Ovary (tissue), 9 donors: ENCODE data around the gene IL17RE. TPM values are rescaled to one million over a fixed set of nuclear protein-coding genes. Genes with fewer than 3 reads are reported as not detected.

Experiments
- DNase-seq, 5 donors: peaks; one replicate each; pipeline ENCODE4 v3.0.0-alpha.2; 2019 to 2020
- H3K27ac ChIP-seq, 2 donors: fragments of 200-600 bp; one replicate each; pipeline versions ENCODE4 v1.5.1 to v1.8.0; 2019 to 2022
- H3K27me3 ChIP-seq: fragments of 200-600 bp; one replicate; pipeline ENCODE4 v1.8.0; 2022
- H3K36me3 ChIP-seq: fragments of 200-600 bp; sonication (generic); one replicate; pipeline ENCODE4 v1.5.1; 2019
- H3K4me1 ChIP-seq: one replicate; pipeline ENCODE4 v1.8.1; 2013; ENCODE audit warnings: mild to moderate bottlenecking, moderate library complexity; ENCODE audit not compliant: insufficient read depth
- H3K4me3 ChIP-seq: fragments of 200-600 bp; sonication (generic); one replicate; pipeline ENCODE4 v1.5.1; 2017
- H3K9me3 ChIP-seq, 2 donors: fragments of 200-600 bp in 1 of 2; sonication (generic) in 1 of 2; one replicate each; pipeline versions ENCODE4 v1.5.1 to v1.8.1; 2013 to 2019; ENCODE audit warnings: mild to moderate bottlenecking in 1 of 2, moderate library complexity in 1 of 2
- CTCF ChIP-seq, 3 donors: fragments of 450-650 bp in 2 of 3; fragments of 200-600 bp in 1 of 3; IDR thresholded peaks; one replicate each; pipeline versions ENCODE4 v1.5.1 to v1.8.0; 2016 to 2022; ENCODE audit warnings: antibody characterized with exemption in 3 of 3, mild to moderate bottlenecking in 1 of 3
- EP300 ChIP-seq: sonication (generic); formaldehyde crosslinking; IDR thresholded peaks from one replicate; pipeline ENCODE4 v1.6.1; 2017; ENCODE audit warnings: antibody characterized with exemption
- POLR2A ChIP-seq: fragments of 450-650 bp; IDR thresholded peaks from one replicate; pipeline ENCODE4 v1.6.1; 2017; ENCODE audit warnings: antibody characterized with exemption, mild to moderate bottlenecking, moderate library complexity
- WGBS, 3 donors: extraction: QIAGEN DNeasy Blood & Tissue Kit in 1 of 3; methylation state at CpG; one replicate each; pipeline versions ENCODE4 v1.1.5 to v1.1.7; 2013 to 2017; 5-methylcytosine and 5-hydroxymethylcytosine counted together
- intact Hi-C, 4 donors: fragments of 100-400 bp; cut with DNase I; formaldehyde crosslinking; loops; one replicate each; pipeline versions ENCODE4 v1.11.0 to v1.15.1; 2022 to 2023
- polyA plus RNA-seq, 2 donors: library from polyadenylated mRNA; stranded (reverse); fragments of 200-250 nt in 1 of 2; fragments of 350-450 nt in 1 of 2; fragmentation: Illumina TruSeq in 1 of 2; extraction: RNeasy Lipid Tissue Mini Kit (QIAGEN cat#74804) in 1 of 2; gene quantifications; one replicate each; pipeline ENCODE4 v1.2.3, GENCODE V29; 2013 to 2014
- small RNA-seq: library from RNA; depleted of rRNA; stranded (forward); fragments of <200 nt; gene quantifications from one replicate; pipeline ENCODE3, GENCODE V24; 2016
- total RNA-seq, 7 donors: library from RNA; depleted of rRNA in 2 of 7; stranded (reverse); fragments of >200 nt in 2 of 7; fragmentation: NEBNext Ultra II Directional in 3 of 7; extraction: Animal tissue kit (Norgen Biotek cat#: 25700) in 3 of 7; gene quantifications; one replicate each; pipeline versions ENCODE4 v1.1.0 to v1.2.4, GENCODE V29; 2016 to 2023
- donor health status: DM: no; HTN: no; CAD: no; lungs with moderate emphysema.
- donor health status: DM: no; HTN: no; CAD: no.
- donor health status: Bipolar disorder and iron deficiency.
- donor health status: DM: yes; HTN: yes; CAD: no.
- donor health status: DM: no; HTN: no; CAD: no.
- donor health status: DM: yes; HTN: yes; CAD: no.

Gene IL17RE
- total and polyA plus RNA-seq, 9 donors: 0.48 to 3.6 (median 1.3) TPM

- WGBS, 3 donors: 43 to 54% (median 54%) methylated on average over 5 of the region's 5 CpGs
- TF ChIP-seq EP300: no peak
- no peak for TF ChIP-seq POLR2A
- DNase-seq: no peak
- no peak overlapping the region for H3K27ac ChIP-seq
- H3K9me3 ChIP-seq: no peaks in the 10 kb centered on the region
- H3K4me3 ChIP-seq: no peak overlapping the region
- no peaks in the 10 kb centered on the region for H3K27me3 ChIP-seq
- H3K4me1 ChIP-seq: peaks cover 2% of the 10 kb centered on the region
- no peaks in the 10 kb centered on the region for H3K36me3 ChIP-seq
- intact Hi-C loops: no loop called here
Observed at GRCh38 chr3:9957214-9957613, 54.6 kb downstream of the IL17RE start.

DNA sequence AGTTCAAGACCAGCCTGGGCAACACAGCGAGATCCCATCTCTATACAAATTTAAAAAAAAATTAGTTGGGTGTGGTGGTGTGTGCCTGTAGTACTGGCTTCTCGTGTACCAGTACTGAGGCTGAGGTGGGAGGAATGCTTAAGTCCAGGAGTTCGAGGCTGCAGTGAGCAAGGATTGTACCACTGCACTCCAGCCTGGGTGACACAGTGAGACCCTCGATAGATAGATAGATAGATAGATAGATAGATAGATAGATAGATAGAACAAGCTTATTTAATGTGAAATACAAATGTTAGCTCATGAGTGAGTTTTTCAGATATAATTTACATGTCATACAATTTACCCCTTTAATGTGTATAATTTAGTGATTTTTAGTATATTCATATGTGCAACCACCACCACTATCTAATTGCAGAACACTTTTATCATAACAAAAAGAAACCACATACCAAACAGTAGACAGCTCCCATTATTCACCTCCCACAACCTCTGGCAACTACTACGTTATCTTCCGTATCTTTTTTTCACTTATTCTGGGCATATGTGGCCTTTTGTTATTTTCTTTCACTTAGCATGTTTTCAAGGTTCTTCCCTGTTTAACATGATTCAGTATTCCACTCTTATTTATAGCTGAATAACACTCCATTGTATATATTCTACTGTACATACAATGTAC, 62.7 kb downstream of the IL17RE start:
- DNase-seq: no peak
- WGBS, 3 donors: 85 to 86% (median 86%) methylated on average over 6 of the region's 6 CpGs
- intact Hi-C loops: no loop called here
- TF ChIP-seq CTCF (IDR thresholded peaks at IDR 0.05) (no peak), EP300 (no peak), POLR2A (no peak)
- Histone ChIP-seq H3K27ac (no peak overlapping the region), H3K27me3 (no peaks in the 10 kb centered on the region), H3K9me3 (no peaks in the 10 kb centered on the region), H3K36me3 (no peaks in the 10 kb centered on the region), H3K4me3 (no peak overlapping the region), H3K4me1 (no peaks in the 10 kb centered on the region)

Small RNA genes within 50 kb of the gene (small RNA-seq; reads per million reads assigned to genes)
- not detected for gene RNU6-882P

Other genes starting within 250 kb of the IL17RE start
- not detected for gene CPNE9, start 199.0 kb upstream of the IL17RE start, total RNA-seq
- gene CPNE9, start 199.0 kb upstream of the IL17RE start, polyA plus RNA-seq: under 1 TPM in 1 of 2 donors, not detected in 1; 0.07 TPM
- 10 to 100 TPM; 11.7 to 26.4 (median 23.1) TPM for gene BRPF1, start 171.1 kb upstream of the IL17RE start, total RNA-seq
- gene BRPF1, start 171.1 kb upstream of the IL17RE start, polyA plus RNA-seq: 10 to 100 TPM in 1 of 2 donors, 1 to 10 TPM in 1; 7.2 to 12.1 TPM
- gene OGG1, start 152.9 kb upstream of the IL17RE start, total RNA-seq: 10 to 100 TPM; 16.8 to 54.3 (median 31.5) TPM
- gene OGG1, start 152.9 kb upstream of the IL17RE start, polyA plus RNA-seq: 10 to 100 TPM; 28.1 to 28.9 TPM
- 10 to 100 TPM; 38.4 to 67.3 (median 48.4) TPM for gene CAMK1, start 132.9 kb upstream of the IL17RE start, total RNA-seq
- gene CAMK1, start 132.9 kb upstream of the IL17RE start, polyA plus RNA-seq: 10 to 100 TPM; 34.8 to 38.7 TPM
- 10 to 100 TPM; 49.4 to 77.9 (median 67.4) TPM for gene TADA3, start 110.4 kb upstream of the IL17RE start, total RNA-seq
- gene TADA3, start 110.4 kb upstream of the IL17RE start, polyA plus RNA-seq: 10 to 100 TPM; 45.5 to 49.5 TPM
- gene ARPC4, start 109.8 kb upstream of the IL17RE start, total RNA-seq: 100 to 1,000 TPM in 3 of 7 donors, 10 to 100 TPM in 4; 58.3 to 123 (median 85.1) TPM
- gene ARPC4, start 109.8 kb upstream of the IL17RE start, polyA plus RNA-seq: 100 to 1,000 TPM in 1 of 2 donors, 10 to 100 TPM in 1; 75.2 to 189 TPM
- 10 to 100 TPM; 53.4 to 94.4 (median 65.1) TPM for gene TTLL3, start 92.6 kb upstream of the IL17RE start, total RNA-seq
- gene TTLL3, start 92.6 kb upstream of the IL17RE start, polyA plus RNA-seq: 10 to 100 TPM; 43.0 to 62.0 TPM
- 10 to 100 TPM; 23.3 to 32.2 (median 26.9) TPM for gene RPUSD3, start 58.8 kb upstream of the IL17RE start, total RNA-seq
- 10 to 100 TPM; 19.4 to 21.5 TPM for gene RPUSD3, start 58.8 kb upstream of the IL17RE start, polyA plus RNA-seq
- gene CIDEC, start 22.6 kb upstream of the IL17RE start, total RNA-seq: 1 to 10 TPM in 2 of 7 donors, under 1 TPM in 1, not detected in 4; 0.23 to 3.0 (median 1.2) TPM
- 1 to 10 TPM in 1 of 2 donors, not detected in 1; 1.4 TPM for gene CIDEC, start 22.6 kb upstream of the IL17RE start, polyA plus RNA-seq
- gene JAGN1, start 12.2 kb upstream of the IL17RE start, total RNA-seq: 10 to 100 TPM; 25.7 to 39.9 (median 31.6) TPM
- 10 to 100 TPM; 36.2 to 54.0 TPM for gene JAGN1, start 12.2 kb upstream of the IL17RE start, polyA plus RNA-seq
- 10 to 100 TPM; 24.0 to 46.5 (median 37.4) TPM for gene IL17RC, start 14.2 kb downstream of the IL17RE start, total RNA-seq
- 10 to 100 TPM; 14.2 to 34.1 TPM for gene IL17RC, start 14.2 kb downstream of the IL17RE start, polyA plus RNA-seq
- 10 to 100 TPM; 11.2 to 35.2 (median 29.0) TPM for gene CRELD1, start 31.0 kb downstream of the IL17RE start, total RNA-seq
- gene CRELD1, start 31.0 kb downstream of the IL17RE start, polyA plus RNA-seq: 10 to 100 TPM; 18.3 to 31.8 TPM
- 1 to 10 TPM; 1.4 to 6.0 (median 2.6) TPM for gene PRRT3, start 49.6 kb downstream of the IL17RE start, total RNA-seq
- 1 to 10 TPM; 1.0 TPM for gene PRRT3, start 49.6 kb downstream of the IL17RE start, polyA plus RNA-seq
- gene EMC3, start 84.0 kb downstream of the IL17RE start, total RNA-seq: 10 to 100 TPM; 21.3 to 45.2 (median 28.4) TPM
- gene EMC3, start 84.0 kb downstream of the IL17RE start, polyA plus RNA-seq: 100 to 1,000 TPM in 1 of 2 donors, 10 to 100 TPM in 1; 46.0 to 108 TPM
- gene FANCD2, start 123.6 kb downstream of the IL17RE start, total RNA-seq: 1 to 10 TPM; 2.0 to 4.1 (median 3.4) TPM
- gene FANCD2, start 123.6 kb downstream of the IL17RE start, polyA plus RNA-seq: 1 to 10 TPM; 2.4 to 4.3 TPM
- not detected for gene FANCD2OS, start 205.4 kb downstream of the IL17RE start, total RNA-seq
- not detected for gene FANCD2OS, start 205.4 kb downstream of the IL17RE start, polyA plus RNA-seq
- 100 to 1,000 TPM in 5 of 7 donors, 10 to 100 TPM in 2; 69.7 to 130 (median 123) TPM for gene BRK1, start 212.8 kb downstream of the IL17RE start, total RNA-seq
- 100 to 1,000 TPM; 178 to 292 TPM for gene BRK1, start 212.8 kb downstream of the IL17RE start, polyA plus RNA-seq
- 10 to 100 TPM; 22.5 to 36.0 (median 32.9) TPM for gene VHL, start 238.9 kb downstream of the IL17RE start, total RNA-seq
- gene VHL, start 238.9 kb downstream of the IL17RE start, polyA plus RNA-seq: 10 to 100 TPM; 24.2 to 55.2 TPM